NB4 (cell line): ENCODE results near the gene CREB3L4.
"Not testable (repeated sequence)": the region's sequence is repeated elsewhere in the genome, so short reads cannot be mapped to it uniquely, and the experiment has no call there.

Experiments
- DNase-seq: peaks from one replicate; pipeline ENCODE4 v3.0.0; 2010; ENCODE audit warnings: low read depth
- H3K4me3 ChIP-seq: one replicate; pipeline ENCODE4 v1.5.1; 2011; ENCODE audit warnings: mild to moderate bottlenecking, low read depth, low read length, moderate library complexity
- CTCF ChIP-seq: IDR thresholded peaks from one replicate; pipeline ENCODE4 v1.5.1; 2012; ENCODE audit warnings: low read depth, low read length
- MYC ChIP-seq: IDR thresholded peaks from 2 replicates; pipeline ENCODE4 v1.6.1; 2011; ENCODE audit warnings: low read depth, low read length
- POLR2A ChIP-seq: IDR thresholded peaks from 2 replicates; pipeline ENCODE4 v1.6.1; 2011; ENCODE audit warnings: mild to moderate bottlenecking; ENCODE audit not compliant: insufficient read length; ENCODE audit errors: extremely low read depth
- TF ChIP-seq, protein P1 (sequence below): IDR thresholded peaks from 2 replicates; pipeline ENCODE4 v1.6.1; 2011; ENCODE audit warnings: low read depth, low read length

Gene CREB3L4

GRCh38 chr1:154006136-154006535 is 38.4 kb downstream of the CREB3L4 start:
- DNase-seq = no peak
- no peak overlapping the region for H3K4me3 ChIP-seq
- TF ChIP-seq, protein P1, sequence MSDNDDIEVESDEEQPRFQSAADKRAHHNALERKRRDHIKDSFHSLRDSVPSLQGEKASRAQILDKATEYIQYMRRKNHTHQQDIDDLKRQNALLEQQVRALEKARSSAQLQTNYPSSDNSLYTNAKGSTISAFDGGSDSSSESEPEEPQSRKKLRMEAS = no peak
- TF ChIP-seq MYC = no peak
- no peak for TF ChIP-seq CTCF
- no peak for TF ChIP-seq POLR2A

DNA sequence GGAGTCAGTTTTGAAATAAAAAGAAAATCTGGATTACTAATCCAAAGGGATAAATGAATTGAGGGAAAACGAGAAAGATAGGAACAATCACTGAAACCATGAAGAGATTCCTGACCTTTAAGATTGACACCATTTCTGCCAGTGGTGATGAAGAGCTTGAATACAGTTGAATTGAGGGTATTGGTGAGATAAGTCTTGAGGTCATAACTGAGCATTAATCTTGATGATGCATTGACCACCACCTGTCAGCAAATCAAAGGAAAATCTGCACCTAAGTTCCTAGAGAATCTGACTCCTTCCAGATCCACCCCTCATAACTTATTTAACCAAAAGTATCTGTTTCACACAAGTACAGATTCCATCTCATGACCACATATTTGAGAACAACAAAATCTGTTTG is 44.4 kb downstream of the CREB3L4 start:
- H3K4me3 ChIP-seq = no peak overlapping the region
- TF ChIP-seq MYC (no peak), CTCF (no peak), POLR2A (no peak)
- TF ChIP-seq, protein P1 = no peak
- DNase-seq = no peak

- DNase-seq, H3K4me3 ChIP-seq: not testable (repeated sequence)
These were observed 44.8 kb downstream of the CREB3L4 start for GRCh38 chr1:154012543-154012942.

DNA sequence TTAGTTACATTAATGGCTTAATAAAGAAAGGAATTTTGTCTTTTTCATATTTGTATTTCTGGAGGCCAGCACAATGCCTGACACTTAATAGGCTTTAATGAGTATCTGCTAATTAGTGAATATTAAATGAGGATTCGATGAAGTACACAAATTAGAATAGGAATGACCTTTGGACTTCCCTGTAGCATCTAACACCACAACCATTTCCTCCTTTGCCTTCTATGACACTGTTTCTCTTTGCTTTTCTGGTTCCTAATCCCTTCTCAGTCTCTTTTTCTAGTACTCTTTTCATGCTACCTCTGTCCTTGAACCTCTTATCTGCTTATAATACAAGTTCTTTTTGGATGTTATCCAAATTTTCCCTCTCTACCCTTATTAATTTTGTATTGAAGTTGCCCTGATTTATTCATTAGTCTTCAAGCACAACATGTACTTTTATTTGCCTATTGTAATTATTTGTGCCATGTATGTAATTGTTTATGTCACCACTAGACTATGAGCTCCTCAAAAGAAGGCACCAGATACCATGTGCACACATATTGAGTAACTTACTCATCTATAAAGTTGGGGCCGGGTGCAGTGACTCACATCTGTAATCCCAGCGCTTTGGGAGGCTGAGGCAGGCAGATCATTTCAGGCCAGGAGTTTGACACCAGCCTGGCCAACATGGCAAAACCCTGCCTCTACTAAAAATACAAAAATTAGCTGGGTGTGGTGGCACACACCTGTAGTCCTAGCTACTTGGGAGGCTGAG is 46.6 kb downstream of the CREB3L4 start:
- DNase-seq = peak; percentile 54

DNA sequence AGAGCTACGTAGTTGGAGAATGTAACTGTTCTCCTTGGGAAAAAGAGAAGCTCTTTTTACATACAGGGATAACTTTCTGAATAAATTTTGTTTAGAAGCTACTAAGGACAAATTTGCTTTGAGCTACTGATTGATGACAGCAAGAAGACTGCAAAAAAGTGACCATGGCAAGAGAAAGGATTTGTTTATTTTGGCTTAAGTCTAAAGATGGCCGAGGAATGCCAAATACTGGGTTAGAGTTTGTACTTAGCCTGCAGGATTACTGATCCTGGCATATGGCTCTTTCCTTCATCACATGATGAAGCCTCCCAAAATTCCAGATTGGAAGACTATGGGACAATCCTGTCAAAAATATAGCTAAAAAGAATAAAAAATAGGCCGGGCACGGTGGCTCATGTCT is 51.6 kb downstream of the CREB3L4 start:
- H3K4me3 ChIP-seq = no peak overlapping the region
- no peak for DNase-seq
- TF ChIP-seq POLR2A = no peak
- TF ChIP-seq MYC = no peak
- TF ChIP-seq, protein P1 = no peak
- no peak for TF ChIP-seq CTCF

More for the DNA sequence above, 46.6 kb downstream of the CREB3L4 start:
- no peak for TF ChIP-seq CTCF
- no peak for TF ChIP-seq MYC
- TF ChIP-seq POLR2A = no peak
- TF ChIP-seq, protein P1 = peak; percentile 24; the same call in 1 of the 2 replicates
- H3K4me3 ChIP-seq = no peak overlapping the region

DNA sequence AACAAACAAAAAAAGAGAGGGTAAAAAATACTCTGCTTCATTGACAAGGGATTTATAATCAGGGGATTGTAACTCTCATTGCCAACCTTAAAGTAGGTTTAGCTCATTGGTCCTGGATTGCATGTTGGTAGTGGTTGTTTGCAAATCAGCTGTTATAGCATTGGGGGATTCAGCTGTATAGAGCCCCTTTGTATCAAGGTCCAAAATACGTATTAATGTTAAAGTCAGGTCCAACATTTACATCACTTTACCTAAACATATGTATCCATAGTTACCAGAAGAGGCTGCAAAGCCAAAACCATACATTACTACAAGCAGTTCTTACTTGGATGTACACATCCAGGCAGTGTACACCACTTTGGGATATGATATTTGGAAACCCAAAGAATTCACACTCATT is 52.2 kb downstream of the CREB3L4 start:
- no peak overlapping the region for H3K4me3 ChIP-seq
- DNase-seq = no peak
- no peak for TF ChIP-seq MYC
- TF ChIP-seq, protein P1 = no peak
- no peak for TF ChIP-seq POLR2A
- TF ChIP-seq CTCF = no peak
